ENCODE measurements around the gene SH3RF3.
A peak's percentile ranks its signal among the peaks of the same experiment; 100 is the strongest.

The SH3RF3 gene

DNA sequence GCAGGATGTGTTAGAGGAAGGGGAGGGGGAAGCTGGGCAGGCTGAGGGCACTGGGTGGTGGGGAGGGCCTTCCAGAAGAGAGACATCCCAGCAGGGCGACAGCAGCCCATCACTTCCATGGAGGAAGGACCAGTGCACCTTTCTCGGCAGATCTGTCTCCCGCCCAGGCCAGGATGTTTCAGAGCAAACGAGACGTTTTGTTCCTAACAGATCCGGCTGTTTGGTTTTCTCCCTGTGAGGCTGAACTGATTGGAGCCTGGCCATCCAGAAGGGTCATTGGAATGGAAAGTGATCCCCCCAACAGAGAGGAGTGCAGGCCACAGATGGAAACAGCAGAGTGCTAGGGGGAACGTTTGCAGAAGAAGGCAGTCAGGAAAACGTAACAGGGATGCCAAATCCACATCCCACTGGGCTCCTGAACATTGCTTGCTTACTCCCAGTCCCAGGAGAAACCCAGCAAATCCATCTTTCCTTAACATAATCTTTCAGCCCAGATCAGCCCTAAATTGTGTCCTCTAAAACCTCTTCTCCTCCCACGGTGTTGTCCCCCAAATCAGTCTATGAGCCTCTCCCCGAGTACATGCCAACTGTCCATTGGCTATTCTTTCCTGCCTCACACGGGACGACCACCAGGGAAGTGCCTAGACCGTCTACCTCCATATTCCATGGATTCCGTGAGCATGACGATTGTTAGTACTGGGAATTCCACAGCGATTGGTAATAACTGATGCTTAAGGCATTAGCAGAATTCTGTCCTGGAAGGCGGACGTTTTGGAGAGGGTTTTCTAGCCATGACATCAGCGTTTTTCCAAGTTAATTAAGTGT is 357.9 kb downstream of the SH3RF3 start:
- DNase-seq: no peak

DNA sequence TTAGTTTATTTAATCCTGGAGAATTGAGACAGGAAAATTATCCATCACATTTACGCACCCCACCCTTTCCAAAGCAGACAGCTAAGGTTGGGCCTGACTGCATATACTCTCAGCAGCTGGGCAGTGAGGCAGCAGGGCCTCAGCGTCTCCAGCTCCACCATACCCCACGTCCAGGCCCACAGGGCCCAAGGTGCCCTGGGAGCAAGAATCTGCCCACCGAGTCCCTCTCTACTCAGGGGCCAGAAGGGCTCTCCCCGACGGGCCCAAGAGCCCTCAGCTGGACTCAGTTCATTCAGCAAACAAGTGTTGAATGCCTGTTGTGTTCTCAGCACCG is 358.5 kb downstream of the SH3RF3 start:
- DNase-seq: no peak

DNA sequence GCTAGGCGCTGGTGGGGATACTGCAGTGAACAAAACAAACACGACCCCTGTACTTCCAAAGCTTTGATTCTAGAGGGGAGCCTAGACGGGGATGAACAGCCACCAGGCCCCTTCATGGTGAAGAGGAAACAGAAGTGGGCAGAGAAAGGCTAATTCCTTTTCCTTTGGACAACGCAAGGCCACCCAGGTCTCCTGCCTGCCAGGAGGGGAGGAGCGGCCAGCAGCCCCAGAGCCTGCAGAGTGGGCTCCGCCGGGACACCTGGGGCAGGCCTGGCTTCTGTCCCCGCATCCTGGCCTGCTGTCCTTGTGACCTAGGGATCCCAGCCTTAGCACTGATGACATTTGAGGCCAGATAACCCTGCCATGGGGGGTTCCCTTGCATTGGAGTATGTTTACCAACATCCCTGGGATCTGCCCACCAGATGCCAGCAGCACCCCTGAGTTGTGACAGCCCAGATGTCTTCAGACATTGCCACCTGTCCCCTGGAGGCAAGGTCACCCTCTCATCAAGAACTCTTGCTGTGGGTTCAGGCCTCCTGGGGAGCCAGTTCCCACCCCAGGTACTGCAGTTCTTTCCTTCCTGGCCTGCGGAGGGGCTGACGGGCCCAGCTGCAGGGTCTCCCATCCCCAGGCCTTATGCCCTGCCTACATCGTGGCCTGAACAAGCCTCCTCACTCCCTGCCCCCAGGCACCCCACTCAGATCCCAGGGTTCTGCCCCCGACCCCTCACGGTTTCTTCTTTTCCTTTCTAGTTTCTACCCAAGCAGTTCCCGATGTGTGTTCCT is 359.1 kb downstream of the SH3RF3 start:
- DNase-seq: no peak

DNA sequence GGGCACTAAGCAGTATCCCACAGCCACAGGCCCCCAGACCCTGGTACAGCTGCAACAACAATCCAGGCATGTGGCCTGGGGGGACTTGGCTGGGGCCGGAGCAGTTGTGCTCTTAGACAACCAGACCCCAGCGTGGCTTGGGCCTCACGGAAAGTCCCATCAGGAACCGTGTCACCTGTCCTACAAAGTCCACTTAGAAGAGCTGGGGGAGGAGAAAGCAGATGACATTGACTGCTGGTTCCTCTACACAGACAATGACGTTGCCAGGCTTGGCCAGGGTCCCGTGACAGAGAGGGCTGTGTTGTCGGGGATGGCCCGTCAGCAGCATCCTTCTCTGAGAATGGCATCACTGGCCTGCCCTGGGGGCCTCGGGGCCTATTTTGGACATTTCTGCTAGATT is 360.3 kb downstream of the SH3RF3 start:
- DNase-seq: no peak

DNA sequence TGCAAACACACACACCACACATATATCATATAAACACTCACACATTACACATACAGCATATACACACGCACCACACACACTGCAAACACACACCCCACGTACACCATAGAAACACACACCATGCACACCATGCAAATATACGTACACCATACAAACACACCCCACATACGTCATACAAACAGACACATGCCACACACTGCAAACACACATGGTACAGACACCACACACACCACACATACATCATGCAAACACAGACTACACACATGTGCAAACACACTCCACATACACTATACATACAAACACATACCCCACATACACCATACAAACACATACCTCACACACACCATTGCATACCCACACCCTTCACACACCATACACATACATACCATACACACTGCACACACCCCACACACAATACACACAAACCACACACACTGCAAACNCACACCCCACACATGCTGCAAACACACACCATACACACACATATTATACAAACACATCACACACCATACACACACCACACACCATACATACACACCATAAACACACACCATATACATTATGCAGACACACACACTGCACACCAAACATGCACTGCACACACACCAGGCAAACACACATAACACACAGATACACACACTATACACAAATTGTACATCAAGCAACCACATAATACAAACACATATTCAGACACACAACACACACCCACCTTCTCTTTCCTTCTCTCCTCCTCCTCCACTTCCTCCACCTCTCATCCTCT is 364.4 kb downstream of the SH3RF3 start:
- no peak for DNase-seq

DNA sequence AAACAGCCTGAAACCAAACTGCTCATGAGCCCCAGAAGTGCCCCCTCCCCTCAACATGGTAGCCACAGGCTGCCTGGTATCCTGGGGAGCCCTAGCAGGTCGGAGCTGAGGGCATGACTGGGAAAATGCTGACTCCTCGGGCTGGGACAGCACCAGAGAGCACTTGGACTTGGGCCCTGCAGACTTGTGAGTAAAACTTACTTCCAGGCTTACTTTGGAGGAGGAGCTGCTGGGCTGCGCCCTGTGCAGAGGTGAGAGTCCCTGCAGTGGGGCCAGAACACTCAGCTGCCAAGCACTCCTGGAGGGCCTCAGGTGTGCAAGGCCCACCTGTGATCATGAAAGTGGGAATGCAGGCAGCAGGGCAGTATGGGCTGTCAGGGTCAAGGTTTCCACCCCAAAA is 365.3 kb downstream of the SH3RF3 start:
- DNase-seq: no peak

DNA sequence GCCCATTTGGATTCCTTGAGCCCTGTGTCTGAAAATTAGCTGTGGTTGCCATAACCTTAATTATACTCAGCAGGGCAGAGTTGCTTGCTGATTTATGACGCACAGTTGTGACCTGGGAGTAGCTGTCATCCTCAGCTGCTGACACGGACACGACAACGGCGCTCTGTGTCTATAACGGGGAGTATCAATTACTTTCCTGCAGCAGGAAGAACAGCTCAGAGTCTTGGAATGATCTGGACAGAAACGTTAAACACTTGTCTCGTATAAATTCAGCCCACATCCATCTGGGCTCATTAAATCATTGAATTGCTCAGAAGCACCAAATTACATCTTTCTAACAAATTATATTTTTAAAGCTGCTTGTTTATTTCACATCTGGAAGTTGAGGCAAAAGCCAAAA is 368.5 kb downstream of the SH3RF3 start:
- no peak for DNase-seq

DNA sequence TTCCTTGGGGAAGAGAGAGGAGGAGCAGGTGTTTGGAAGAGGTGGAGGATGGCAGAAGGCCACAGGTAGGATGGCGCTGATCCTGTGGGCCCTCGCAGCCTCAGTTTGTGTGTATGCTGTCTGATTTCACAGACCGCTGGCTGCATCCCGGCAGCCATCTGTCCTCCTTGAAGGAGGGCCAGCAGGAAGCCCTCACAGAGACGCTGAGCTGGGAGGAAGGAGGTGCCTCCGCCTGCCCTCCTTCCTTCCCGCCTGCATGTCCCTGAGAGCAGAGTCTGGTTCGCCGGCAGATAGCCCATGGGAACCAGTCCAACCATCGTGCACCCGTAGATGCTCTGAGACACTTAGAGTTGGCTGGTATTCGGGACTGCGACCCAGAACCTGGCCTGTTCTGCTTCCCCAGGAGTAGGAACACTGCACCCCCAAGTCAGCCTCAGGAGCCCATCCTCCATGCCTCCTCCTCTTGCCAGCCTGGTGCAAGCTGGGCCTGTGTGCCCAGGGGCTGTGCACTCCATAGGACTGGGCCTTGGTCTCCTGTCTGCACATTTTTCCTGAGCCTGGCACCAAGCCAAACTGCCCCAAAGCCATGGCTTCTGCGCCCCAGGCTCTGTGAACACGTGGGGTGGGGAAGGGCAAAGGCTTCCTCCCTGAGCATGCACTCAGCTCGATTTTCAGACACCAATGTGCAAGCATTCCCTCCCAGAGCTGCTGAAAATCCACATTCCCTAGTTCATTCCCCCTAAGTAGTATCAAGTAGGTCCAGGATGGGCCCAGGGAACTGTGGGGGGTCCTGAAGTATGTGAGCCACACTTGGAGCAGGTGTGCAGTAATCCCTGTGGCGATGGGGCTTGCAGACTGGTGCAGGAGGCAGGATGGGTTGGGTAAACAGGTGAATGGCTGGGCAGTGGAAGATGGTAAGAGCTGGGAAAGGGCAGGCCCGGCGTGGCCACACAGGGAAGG is 369.2 kb downstream of the SH3RF3 start:
- no peak for DNase-seq

DNA sequence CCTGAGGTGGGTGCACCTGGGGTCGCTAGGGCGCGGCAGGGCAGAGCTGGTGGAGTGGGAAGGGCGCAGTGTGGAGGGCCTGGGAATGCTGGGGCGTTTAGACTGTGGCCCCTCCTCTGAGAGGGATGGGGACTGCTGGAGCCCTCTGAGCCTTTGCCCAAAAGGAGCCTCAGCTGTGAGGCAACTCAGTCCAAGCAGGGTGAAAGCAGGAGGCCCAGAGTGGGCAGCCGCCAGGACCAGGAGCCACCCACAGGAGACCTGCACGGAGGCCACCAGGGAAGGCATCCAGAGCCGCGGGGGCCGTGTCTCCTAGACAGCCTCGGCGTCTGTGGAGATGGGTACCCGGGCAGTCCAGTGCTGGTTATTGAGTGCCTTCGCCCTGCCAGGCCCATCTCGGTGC is 369.9 kb downstream of the SH3RF3 start:
- DNase-seq: no peak

DNA sequence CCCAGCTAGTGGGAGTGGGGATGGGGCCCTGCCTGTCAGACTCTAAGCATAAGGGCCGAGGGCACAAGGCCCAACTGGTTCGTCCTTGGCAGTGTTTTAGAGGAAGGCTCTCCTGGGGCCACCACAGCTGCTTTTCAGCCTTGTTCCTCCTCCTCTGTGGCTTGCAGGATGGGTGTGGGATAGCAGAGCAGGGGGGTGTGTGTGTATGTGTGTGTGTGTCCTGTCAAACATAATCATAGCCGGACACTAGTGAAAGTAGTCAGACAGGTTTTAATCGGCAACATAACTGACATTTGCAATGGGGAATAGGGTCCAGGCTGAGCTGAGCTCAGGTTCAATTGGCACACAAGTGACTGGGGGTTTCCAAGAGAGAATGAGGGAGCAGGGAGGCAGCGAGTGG is 370.6 kb downstream of the SH3RF3 start:
- DNase-seq: no peak

DNA sequence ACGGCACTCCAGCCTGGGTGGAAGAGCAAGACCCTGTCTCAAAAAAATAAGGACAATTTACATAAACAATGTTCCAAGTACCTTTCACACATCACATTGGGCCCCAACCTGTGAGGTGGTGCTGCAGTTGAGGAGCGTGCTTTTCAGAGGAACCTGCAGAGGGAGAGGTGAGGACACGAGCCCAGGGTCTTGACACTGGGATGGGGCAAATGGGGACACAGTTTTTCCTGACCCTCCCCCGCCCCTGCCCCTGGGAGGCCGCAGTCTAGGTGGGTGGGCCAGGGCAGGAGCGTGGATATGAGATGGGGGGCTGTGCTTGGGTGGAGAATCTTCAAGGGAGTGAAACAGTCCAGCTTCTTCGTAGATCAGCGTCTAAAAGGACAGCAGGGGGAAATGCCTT is 371.9 kb downstream of the SH3RF3 start:
- DNase-seq: no peak

DNA sequence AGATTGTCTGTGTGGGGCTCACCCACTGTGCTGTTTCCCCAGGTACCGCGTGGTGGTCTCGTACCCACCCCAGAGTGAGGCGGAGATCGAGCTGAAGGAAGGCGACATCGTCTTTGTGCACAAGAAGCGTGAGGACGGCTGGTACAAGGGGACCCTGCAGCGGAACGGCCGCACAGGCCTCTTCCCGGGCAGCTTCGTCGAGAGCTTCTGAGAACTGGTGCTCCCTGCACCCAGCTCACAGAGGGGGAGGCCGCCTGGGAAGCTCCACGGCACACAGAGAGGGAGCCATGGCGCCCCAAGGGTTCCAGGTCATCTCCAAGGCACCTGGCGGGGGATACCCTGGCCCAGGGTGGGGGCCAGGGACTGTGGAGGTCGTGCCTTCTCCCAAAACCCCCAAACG is 372.5 kb downstream of the SH3RF3 start:
- no peak for DNase-seq

DNA sequence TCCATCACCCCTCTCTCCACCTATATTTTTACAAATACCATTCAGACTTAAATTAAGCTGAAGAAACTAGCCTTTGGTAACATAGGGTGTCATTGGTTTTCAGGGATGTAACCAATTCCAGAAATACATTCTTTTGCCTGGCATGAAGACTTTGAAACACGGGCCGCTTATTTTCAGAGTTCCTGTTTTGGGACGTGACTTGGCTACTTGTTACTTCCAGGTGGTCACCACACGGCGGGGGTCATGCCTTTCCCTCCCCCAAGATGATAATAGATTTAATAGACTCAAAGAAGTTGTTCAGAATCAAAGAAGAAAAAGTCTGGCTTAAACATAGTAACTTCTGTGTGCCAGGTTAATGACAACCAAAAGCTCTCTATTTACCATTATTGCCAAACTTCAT is 374.2 kb downstream of the SH3RF3 start:
- no peak for DNase-seq

DNA sequence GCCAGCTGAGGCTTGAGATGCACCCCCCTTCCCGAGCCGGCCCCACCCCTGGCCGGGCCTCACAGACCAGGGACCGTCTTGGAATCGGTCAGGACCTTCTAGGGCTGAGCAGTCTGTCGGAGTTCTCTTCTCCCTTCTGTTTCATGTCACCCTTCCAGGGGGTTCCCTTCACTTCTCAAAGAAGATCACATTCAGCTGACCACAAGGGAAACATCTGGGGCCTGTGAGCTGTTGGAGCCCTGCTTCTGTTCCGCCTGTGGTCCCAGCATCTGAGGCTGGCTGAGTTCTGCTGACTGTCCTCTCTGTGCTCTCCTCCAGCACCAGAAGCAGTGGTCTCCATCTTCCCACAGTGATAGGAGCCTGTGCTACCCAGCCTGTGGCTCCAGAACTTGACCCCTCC is 378.2 kb downstream of the SH3RF3 start:
- no peak for DNase-seq

DNA sequence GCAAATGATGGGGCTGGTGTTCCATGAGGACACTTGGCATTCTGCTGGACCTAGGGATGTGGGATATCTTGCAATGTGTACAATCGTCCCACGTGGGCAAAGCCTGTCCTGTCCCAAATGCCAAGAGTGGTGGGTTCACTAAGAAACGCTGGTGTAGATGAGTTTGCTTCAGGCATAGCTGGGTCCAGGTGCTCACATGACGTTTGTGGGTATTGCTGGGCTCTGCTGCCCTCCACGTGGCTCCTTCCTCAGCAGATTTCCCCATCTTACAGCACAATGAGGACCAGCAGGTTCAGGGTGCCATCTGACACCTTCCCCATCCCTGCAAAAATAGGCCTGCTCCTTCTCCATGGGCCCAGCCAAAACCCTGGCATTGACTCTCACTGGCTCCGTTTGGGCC is 378.8 kb downstream of the SH3RF3 start:
- DNase-seq: no peak

DNA sequence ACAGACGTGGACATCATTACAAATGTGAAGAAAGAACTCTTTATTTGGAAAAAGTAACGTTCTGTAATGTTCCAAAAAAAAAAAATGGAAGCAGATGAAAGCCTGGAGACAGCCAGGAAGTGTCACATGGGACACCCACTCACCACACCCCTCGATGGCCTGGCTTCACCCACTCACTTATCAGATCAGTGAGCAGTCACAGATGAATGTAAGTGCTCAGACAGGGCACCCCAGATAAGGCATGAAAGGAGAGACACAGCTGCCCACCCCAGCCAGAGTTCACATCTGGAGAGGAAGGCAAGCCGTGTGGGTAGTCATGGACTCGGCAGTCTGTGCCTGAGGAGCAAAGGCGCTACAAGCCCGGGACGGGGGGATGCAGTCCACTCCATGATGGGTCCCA is 379.6 kb downstream of the SH3RF3 start:
- DNase-seq: no peak

DNA sequence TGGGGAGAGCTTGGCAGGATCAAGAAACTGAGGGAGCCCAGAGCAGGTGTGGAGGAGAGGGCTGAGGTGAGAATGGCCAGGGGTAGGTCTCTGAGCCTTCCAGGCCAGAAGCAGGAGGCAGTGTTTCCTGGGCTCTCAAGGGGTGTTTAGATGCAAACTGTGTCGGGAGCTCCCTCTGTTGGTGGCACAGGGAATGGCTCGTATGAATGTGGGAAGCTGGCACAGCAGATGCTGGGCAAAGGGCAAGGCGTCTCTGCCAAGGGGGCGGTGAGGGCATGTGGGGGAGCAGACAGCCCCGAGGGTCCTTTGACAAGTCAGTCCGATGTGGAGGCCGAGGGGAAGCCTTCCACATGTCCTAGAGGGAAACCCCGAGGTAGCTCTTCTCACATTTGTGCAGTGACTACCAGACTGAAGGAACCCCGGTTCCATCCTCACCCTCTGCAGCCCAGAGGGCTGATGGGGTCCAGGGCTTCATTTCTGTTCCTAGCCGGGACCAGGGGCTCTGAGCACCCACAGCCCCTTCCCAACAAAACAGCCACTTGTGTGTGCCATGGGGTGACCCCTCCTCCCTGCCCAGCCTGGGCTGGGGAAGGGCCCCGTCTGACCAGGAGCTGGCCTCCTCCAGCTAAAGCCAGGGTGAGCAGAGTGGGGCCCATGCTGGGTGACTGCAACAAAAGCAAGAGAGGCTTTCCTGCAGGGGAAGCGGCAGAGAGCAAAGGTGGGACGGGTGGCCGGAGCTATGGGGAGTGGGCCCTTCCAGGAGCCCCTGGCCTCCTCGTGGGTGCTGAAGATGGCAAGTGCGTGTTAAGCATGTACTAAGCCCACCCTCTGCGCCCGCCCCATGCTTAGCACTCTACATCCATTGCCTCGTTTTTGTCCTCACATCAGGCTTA is 381.4 kb downstream of the SH3RF3 start:
- peak; percentile 73 to 78 for DNase-seq

DNA sequence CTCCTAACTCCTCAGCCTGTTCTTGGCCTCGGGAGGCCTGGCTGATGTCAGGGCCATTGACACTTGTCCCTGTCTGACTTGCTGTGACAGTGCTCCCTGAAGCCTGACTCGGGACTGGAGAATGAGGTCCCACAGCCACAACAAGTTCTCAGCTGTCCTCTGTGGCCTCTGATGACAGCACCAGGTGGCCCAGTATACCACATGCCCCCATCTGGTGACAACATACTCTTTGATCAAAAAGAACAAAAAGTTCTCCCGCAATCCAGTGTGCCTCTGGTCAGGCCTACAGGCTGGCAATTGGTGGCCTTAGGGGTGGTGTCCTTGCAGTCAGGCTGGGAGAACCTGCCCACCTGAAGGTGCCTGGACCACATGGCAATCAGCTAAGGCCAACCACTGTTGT is 382.2 kb downstream of the SH3RF3 start:
- DNase-seq: no peak

DNA sequence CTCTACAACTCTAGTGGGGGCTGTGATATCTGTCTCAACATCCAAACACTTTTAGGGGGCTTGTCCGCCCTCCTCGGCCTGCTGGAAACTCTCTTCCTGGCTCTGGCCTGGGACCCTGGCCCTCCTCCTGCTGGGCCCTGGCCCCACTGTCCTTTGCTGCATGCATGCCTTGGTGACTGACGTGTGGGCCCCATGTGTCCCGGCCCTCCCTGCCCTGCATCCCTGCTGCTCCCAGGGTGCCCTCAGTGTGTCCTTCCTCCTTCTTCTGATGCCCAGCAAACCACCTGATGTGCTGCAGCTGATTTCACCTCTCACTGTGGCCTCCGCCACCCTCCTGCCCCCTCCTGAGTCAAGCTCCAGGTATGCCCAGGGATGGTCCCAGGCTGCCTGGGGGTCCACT is 383.1 kb downstream of the SH3RF3 start:
- DNase-seq: no peak

DNA sequence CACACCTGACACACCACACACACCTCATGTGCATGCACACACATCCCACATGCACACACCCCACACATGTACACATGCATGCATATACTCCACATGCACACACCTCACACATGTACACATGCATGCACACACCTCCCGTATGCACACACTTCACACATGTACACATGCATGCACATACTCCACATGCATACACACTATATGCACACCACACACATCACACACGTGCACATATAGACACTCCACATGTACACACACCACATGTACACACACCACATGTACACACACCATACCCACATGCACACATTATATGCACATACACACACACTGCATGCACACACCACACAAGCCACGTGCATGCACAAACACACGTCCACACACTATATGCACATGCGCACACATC is 384.2 kb downstream of the SH3RF3 start:
- no peak for DNase-seq

DNA sequence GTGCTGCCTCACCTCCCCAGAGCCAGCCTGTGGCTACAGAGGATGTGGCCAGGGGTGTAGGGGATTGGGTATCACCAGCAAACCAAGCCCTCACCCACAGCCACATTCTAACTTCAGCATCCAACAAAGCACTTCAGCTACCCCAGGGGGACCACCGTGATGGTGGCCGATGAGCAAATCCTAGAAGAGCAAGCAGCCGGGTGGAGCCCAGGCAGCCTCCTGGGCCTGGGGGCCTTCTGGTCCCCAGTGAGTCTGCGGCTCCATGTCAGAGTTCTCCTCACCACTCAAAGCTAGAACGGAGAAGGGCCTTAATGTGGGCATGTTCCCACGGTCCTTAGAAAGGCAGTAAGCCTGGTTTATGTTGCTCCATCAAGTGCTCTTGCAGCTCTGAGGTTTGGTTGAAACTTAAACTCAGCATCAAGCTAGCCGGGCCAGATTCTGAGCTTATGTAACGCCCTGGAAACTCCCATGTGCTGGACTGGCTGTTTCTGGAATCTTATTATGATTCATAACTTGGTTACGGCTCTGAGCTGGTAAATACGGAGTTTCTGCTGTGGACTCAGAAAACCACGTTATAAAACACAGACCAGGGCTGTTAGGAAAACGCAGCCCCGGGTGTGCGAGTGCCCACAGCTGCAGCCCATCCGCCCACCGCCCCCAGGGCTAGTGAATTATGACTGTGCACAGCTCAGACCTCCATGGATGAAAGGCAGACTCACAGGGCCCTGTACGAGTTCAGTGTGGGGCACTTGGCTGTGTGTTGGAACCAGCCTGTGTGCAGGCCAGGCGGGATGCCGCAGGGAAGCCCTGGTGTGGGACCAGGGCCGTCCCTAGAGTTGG is 385.0 kb downstream of the SH3RF3 start:
- no peak for DNase-seq
